WTC11 (cell line): Measurements from ENCODE around the gene AGBL4. TPM values are rescaled to one million over a fixed set of nuclear protein-coding genes. Genes with fewer than 3 reads are reported as not detected.

Experiments used
- ATAC-seq: fragments of 200-7000 bp; cut with Tn5 transposase; 2 replicates; pipeline ENCODE4 v1.10.0; 2021; ENCODE audit warnings: mild to moderate bottlenecking, moderate library complexity
- CTCF ChIA-PET: fragments of 300-600 bp; sonication (Branson Sonifier 250); formaldehyde crosslinking; loops from one replicate; lab custom pipeline; 2021; ENCODE audit warnings: antibody characterized with exemption; lab: Charles Lee
- POLR2A ChIA-PET: fragments of 350-600 bp; sonication (Branson Sonifier 250); formaldehyde crosslinking; loops from one replicate; lab custom pipeline; 2021; ENCODE audit warnings: antibody characterized with exemption; lab: Charles Lee
- DNase-seq: peaks from one replicate; pipeline ENCODE4 v3.0.0; 2021; ENCODE audit warnings: low spot score
- H3K27ac Mint-ChIP-seq: 2 replicates; pipeline ENCODE4 v1.8.0; 2021; ENCODE audit warnings: mixed read lengths
- H3K27me3 Mint-ChIP-seq: 2 replicates; pipeline ENCODE4 v1.8.0; 2021; ENCODE audit warnings: low read depth, mild to moderate bottlenecking, moderate library complexity, mixed read lengths
- H3K36me3 Mint-ChIP-seq: 2 replicates; pipeline ENCODE4 v1.8.0; 2021; ENCODE audit warnings: mixed read lengths
- H3K4me1 Mint-ChIP-seq: 2 replicates; pipeline ENCODE4 v1.8.0; 2022; ENCODE audit warnings: mixed read lengths
- H3K4me3 Mint-ChIP-seq: 2 replicates; pipeline ENCODE4 v1.8.0; 2021; ENCODE audit warnings: mild to moderate bottlenecking, moderate library complexity, mixed read lengths
- H3K9me3 Mint-ChIP-seq: 2 replicates; pipeline ENCODE4 v1.8.0; 2021; ENCODE audit warnings: mixed read lengths
- FOXP1 ChIP-seq: sonication (generic); formaldehyde crosslinking; IDR thresholded peaks from 2 replicates; pipeline ENCODE4 v1.8.0; 2022; ENCODE audit warnings: missing genetic modification reagents, mild to moderate bottlenecking, moderate library complexity, borderline replicate concordance
- GRHL2 ChIP-seq: fragments of 250-450 bp; sonication (Bioruptor Pico); IDR thresholded peaks from 2 replicates; pipeline ENCODE4 v1.8.0; 2022; ENCODE audit warnings: mild to moderate bottlenecking, moderate library complexity; ENCODE audit not compliant: insufficient replicate concordance, severe bottlenecking
- NFATC4 ChIP-seq: fragments of 250-450 bp; sonication (Bioruptor Pico); IDR thresholded peaks from 2 replicates; pipeline ENCODE4 v1.9.0; 2021; ENCODE audit warnings: mild to moderate bottlenecking
- NR1H2 ChIP-seq: sonication (generic); formaldehyde crosslinking; IDR thresholded peaks from 2 replicates; pipeline ENCODE4 v1.9.0; 2021; ENCODE audit warnings: mild to moderate bottlenecking, moderate library complexity, missing genetic modification reagents
- OVOL2 ChIP-seq: fragments of 250-450 bp; sonication (Bioruptor Pico); IDR thresholded peaks from 2 replicates; pipeline ENCODE4 v1.9.0; 2021; ENCODE audit warnings: mild to moderate bottlenecking, borderline replicate concordance
- PRRX2 ChIP-seq: fragments of 250-450 bp; sonication (Bioruptor Pico); IDR thresholded peaks from 2 replicates; pipeline ENCODE4 v1.8.0; 2021; ENCODE audit warnings: mild to moderate bottlenecking
- RELA ChIP-seq: sonication (generic); formaldehyde crosslinking; IDR thresholded peaks from 2 replicates; pipeline ENCODE4 v1.8.1; 2022; ENCODE audit warnings: missing genetic modification reagents, mild to moderate bottlenecking, borderline replicate concordance
- RORB ChIP-seq: fragments of 250-450 bp; sonication (Bioruptor Pico); IDR thresholded peaks from 2 replicates; pipeline ENCODE4 v1.9.0; 2021; ENCODE audit warnings: mild to moderate bottlenecking
- TCF7 ChIP-seq: sonication (generic); formaldehyde crosslinking; IDR thresholded peaks from 2 replicates; pipeline ENCODE4 v1.8.0; 2022; ENCODE audit warnings: mild to moderate bottlenecking, low read depth, missing genetic modification reagents, moderate library complexity
- ZNF416 ChIP-seq: fragments of 250-450 bp; sonication (Bioruptor Pico); IDR thresholded peaks from 2 replicates; pipeline ENCODE4 v1.9.0; 2021; ENCODE audit warnings: mild to moderate bottlenecking, inconsistent platforms
- total RNA-seq: library from RNA; stranded (reverse); gene quantifications from 3 replicates; pipeline ENCODE4 v1.2.3, GENCODE V29; 2021
- TF ChIP-seq, protein P1 (sequence below): sonication (generic); formaldehyde crosslinking; conservative IDR thresholded peaks from 2 replicates; pipeline ENCODE4 v1.8.1; 2022; ENCODE audit warnings: mild to moderate bottlenecking, missing genetic modification reagents
- TF ChIP-seq, protein P2 (sequence below): fragments of 250-450 bp; sonication (Bioruptor Pico); IDR thresholded peaks from 2 replicates; pipeline ENCODE4 v1.9.0; 2021; ENCODE audit warnings: mild to moderate bottlenecking
- TF ChIP-seq, protein P3 (sequence below): fragments of 250-450 bp; sonication (Bioruptor Pico); IDR thresholded peaks from 2 replicates; pipeline ENCODE4 v1.9.0; 2021; ENCODE audit warnings: moderate library complexity, mild to moderate bottlenecking, inconsistent platforms, borderline replicate concordance
- TF ChIP-seq, protein P4 (sequence below): sonication (generic); formaldehyde crosslinking; IDR thresholded peaks from 2 replicates; pipeline ENCODE4 v1.8.1; 2022; ENCODE audit warnings: mild to moderate bottlenecking, moderate library complexity, missing genetic modification reagents
- TF ChIP-seq, protein P5 (sequence below): fragments of 250-450 bp; sonication (Bioruptor Pico); IDR thresholded peaks from 2 replicates; pipeline ENCODE4 v1.9.0; 2021; ENCODE audit warnings: mild to moderate bottlenecking, borderline replicate concordance

AGBL4 gene
- total RNA-seq, 1 experiment from 2014 or later: 0.87 TPM

DNA sequence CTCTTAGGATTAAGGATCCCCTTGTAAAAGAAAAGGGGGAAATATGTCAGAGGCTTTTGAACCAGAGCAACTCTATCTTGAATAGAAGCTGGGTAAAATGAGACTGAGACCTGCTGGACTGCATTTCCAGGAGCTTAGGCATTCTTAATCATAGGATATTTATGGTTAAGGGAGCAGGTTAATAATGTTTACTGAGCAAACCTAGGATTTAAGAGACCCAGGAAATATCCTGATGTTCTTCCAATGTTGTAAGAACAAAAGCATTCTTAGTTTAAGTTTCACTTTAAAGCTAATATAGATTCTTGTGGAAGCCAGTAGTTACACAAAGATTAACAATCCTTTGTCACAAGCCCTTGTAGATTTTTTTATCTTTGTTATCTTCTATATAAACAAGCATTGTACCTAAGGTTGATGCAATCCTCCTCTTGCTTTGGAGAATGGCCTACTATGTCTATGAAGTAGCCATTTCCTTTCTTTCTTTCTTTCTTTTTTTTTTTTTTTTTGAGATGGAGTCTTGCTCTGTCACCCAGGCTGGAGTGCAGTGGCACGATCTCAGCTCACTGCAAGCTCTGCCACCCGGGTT lies 676.9 kb downstream of the AGBL4 start (continued):
- TF ChIP-seq, protein P1, sequence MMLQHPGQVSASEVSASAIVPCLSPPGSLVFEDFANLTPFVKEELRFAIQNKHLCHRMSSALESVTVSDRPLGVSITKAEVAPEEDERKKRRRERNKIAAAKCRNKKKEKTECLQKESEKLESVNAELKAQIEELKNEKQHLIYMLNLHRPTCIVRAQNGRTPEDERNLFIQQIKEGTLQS (CRISPR knock-in tag): no peak
- TF ChIP-seq, protein P2, sequence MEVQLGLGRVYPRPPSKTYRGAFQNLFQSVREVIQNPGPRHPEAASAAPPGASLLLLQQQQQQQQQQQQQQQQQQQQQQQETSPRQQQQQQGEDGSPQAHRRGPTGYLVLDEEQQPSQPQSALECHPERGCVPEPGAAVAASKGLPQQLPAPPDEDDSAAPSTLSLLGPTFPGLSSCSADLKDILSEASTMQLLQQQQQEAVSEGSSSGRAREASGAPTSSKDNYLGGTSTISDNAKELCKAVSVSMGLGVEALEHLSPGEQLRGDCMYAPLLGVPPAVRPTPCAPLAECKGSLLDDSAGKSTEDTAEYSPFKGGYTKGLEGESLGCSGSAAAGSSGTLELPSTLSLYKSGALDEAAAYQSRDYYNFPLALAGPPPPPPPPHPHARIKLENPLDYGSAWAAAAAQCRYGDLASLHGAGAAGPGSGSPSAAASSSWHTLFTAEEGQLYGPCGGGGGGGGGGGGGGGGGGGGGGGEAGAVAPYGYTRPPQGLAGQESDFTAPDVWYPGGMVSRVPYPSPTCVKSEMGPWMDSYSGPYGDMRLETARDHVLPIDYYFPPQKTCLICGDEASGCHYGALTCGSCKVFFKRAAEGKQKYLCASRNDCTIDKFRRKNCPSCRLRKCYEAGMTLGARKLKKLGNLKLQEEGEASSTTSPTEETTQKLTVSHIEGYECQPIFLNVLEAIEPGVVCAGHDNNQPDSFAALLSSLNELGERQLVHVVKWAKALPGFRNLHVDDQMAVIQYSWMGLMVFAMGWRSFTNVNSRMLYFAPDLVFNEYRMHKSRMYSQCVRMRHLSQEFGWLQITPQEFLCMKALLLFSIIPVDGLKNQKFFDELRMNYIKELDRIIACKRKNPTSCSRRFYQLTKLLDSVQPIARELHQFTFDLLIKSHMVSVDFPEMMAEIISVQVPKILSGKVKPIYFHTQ (CRISPR knock-in tag): no peak
- TF ChIP-seq RORB (CRISPR knock-in tag) (no peak), FOXP1 (no peak)

DNA sequence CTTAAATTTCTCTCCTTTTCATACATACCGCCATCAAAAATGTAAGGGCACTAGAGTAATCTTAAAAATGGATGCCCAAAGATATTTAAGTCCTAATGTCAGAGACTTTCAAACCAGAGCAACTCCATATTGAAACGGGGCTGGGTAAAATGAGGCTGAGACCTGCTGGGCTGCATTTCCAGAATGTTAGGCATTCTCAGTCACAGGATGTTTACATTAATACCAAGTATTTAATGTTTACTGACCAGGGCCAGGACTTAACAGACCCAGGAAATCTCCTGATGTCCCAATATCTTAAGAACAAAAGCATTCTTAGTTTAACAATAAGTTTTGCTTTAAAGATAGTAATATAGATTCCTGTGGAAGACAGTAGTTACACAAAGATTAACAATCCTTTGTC lies 683.2 kb downstream of the AGBL4 start:
- no peak for TF ChIP-seq NFATC4
- TF ChIP-seq, protein P3, sequence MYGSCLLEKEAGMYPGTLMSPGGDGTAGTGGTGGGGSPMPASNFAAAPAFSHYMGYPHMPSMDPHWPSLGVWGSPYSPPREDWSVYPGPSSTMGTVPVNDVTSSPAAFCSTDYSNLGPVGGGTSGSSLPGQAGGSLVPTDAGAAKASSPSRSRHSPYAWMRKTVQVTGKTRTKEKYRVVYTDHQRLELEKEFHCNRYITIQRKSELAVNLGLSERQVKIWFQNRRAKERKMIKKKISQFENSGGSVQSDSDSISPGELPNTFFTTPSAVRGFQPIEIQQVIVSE: no peak
- no peak overlapping the region for H3K27ac Mint-ChIP-seq
- peaks cover 19% of the 10 kb centered on the region for H3K4me1 Mint-ChIP-seq
- DNase-seq (no peak), ATAC-seq (no peak)
- peaks cover 27% of the 10 kb centered on the region for H3K9me3 Mint-ChIP-seq
- H3K36me3 Mint-ChIP-seq: peaks cover 11% of the 10 kb centered on the region
- CTCF ChIA-PET: no interaction called here
- POLR2A ChIA-PET: no interaction called here
- H3K4me3 Mint-ChIP-seq: no peak overlapping the region
- no peaks in the 10 kb centered on the region; the same call in none of the 2 replicates for H3K27me3 Mint-ChIP-seq

DNA sequence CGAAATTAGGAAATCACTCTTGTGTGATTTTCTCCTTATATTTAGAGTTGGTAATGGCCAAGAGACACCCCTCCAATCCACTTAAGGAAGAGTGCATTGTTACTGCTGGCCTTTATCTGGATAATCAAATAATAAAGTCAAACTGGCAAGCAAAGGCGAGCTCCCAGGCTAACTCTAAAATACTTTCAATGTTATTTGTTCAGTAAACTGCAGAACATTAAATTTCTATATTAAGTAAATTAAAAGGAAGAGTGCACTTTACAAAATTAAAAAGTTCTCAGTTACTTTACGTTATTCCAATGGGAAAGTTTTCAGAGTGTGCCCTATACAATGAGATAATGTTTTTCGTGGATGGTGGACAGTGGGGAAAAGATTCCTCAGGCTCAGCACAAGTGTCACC lies 684.7 kb downstream of the AGBL4 start:
- ChIA-PET POLR2A (no interaction called here), CTCF (no interaction called here)
- ATAC-seq: no peak
- Mint-ChIP-seq H3K9me3 (peaks cover 17% of the 10 kb centered on the region; the same call in 1 of the 2 replicates), H3K27ac (no peak overlapping the region), H3K36me3 (no peaks in the 10 kb centered on the region), H3K4me1 (peaks cover 19% of the 10 kb centered on the region), H3K27me3 (no peaks in the 10 kb centered on the region; the same call in 1 of the 2 replicates), H3K4me3 (no peak overlapping the region)
- no peak for DNase-seq
- TF ChIP-seq RELA (no peak), OVOL2 (CRISPR knock-in tag) (no peak), NR1H2 (CRISPR knock-in tag) (no peak), ZNF416 (no peak), GRHL2 (no peak), PRRX2 (CRISPR knock-in tag) (no peak), TCF7 (CRISPR knock-in tag) (no peak)
- TF ChIP-seq, protein P4, sequence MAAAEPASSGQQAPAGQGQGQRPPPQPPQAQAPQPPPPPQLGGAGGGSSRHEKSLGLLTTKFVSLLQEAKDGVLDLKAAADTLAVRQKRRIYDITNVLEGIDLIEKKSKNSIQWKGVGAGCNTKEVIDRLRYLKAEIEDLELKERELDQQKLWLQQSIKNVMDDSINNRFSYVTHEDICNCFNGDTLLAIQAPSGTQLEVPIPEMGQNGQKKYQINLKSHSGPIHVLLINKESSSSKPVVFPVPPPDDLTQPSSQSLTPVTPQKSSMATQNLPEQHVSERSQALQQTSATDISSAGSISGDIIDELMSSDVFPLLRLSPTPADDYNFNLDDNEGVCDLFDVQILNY (CRISPR knock-in tag): no peak
- TF ChIP-seq, protein P5, sequence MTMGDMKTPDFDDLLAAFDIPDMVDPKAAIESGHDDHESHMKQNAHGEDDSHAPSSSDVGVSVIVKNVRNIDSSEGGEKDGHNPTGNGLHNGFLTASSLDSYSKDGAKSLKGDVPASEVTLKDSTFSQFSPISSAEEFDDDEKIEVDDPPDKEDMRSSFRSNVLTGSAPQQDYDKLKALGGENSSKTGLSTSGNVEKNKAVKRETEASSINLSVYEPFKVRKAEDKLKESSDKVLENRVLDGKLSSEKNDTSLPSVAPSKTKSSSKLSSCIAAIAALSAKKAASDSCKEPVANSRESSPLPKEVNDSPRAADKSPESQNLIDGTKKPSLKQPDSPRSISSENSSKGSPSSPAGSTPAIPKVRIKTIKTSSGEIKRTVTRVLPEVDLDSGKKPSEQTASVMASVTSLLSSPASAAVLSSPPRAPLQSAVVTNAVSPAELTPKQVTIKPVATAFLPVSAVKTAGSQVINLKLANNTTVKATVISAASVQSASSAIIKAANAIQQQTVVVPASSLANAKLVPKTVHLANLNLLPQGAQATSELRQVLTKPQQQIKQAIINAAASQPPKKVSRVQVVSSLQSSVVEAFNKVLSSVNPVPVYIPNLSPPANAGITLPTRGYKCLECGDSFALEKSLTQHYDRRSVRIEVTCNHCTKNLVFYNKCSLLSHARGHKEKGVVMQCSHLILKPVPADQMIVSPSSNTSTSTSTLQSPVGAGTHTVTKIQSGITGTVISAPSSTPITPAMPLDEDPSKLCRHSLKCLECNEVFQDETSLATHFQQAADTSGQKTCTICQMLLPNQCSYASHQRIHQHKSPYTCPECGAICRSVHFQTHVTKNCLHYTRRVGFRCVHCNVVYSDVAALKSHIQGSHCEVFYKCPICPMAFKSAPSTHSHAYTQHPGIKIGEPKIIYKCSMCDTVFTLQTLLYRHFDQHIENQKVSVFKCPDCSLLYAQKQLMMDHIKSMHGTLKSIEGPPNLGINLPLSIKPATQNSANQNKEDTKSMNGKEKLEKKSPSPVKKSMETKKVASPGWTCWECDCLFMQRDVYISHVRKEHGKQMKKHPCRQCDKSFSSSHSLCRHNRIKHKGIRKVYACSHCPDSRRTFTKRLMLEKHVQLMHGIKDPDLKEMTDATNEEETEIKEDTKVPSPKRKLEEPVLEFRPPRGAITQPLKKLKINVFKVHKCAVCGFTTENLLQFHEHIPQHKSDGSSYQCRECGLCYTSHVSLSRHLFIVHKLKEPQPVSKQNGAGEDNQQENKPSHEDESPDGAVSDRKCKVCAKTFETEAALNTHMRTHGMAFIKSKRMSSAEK: no peak
- TF ChIP-seq, all 79 proteins: peak for 0
